H1 (cell line): Measurements from ENCODE around the gene CCDC88C. TPM values are rescaled to one million over a fixed set of nuclear protein-coding genes. Genes with fewer than 3 reads are reported as not detected.

Experiments
- CTCF ChIA-PET: fragments of 300-600 bp; sonication (Branson Sonifier 250); formaldehyde crosslinking; loops from one replicate; lab custom pipeline; 2021; ENCODE audit not compliant: partially characterized antibody; lab: Charles Lee
- POLR2A ChIA-PET: fragments of 300-600 bp; sonication (Branson Sonifier 250); formaldehyde crosslinking; loops from one replicate; lab custom pipeline; 2021; ENCODE audit warnings: inconsistent platforms; ENCODE audit not compliant: partially characterized antibody; lab: Charles Lee
- DNase-seq, 2 experiments: peaks; one replicate each; pipeline versions ENCODE4 v3.0.0 to v3.0.0-alpha.2; 2010 to 2022; ENCODE audit warnings: low spot score in 2 of 2, low read depth in 1 of 2, mixed read lengths in 1 of 2
- FAIRE-seq: peaks from 2 replicates; lab custom pipeline; 2011; peaks lifted over from hg19 to GRCh38; lab: Jason Lieb, UNC
- H2AFZ ChIP-seq: 2 replicates; pipeline ENCODE4 v1.8.1; 2012; ENCODE audit warnings: low read length, inconsistent platforms
- H2AK5ac ChIP-seq: 2 replicates; pipeline ENCODE4 v1.6.1; 2013; ENCODE audit warnings: low read depth, low read length
- H2BK120ac ChIP-seq: replicated peaks from 2 replicates; pipeline ENCODE3; 2013; ENCODE audit warnings: low read depth, low read length, inconsistent platforms
- H2BK12ac ChIP-seq: 2 replicates; pipeline ENCODE4 v1.6.1; 2013; ENCODE audit warnings: low read depth, low read length
- H2BK15ac ChIP-seq: 2 replicates; pipeline ENCODE4 v1.6.1; 2013; ENCODE audit warnings: low read length
- H2BK20ac ChIP-seq: 2 replicates; pipeline ENCODE4 v1.6.1; 2013; ENCODE audit warnings: low read length
- H2BK5ac ChIP-seq: 2 replicates; pipeline ENCODE4 v1.6.1; 2013; ENCODE audit warnings: low read depth, low read length
- H3K14ac ChIP-seq: 2 replicates; pipeline ENCODE4 v1.6.1; 2013; ENCODE audit warnings: inconsistent platforms; ENCODE audit not compliant: insufficient read length
- H3K18ac ChIP-seq: 2 replicates; pipeline ENCODE4 v1.6.1; 2013; ENCODE audit warnings: low read length; ENCODE audit errors: extremely low read depth
- H3K23ac ChIP-seq: 2 replicates; pipeline ENCODE4 v1.6.1; 2013; ENCODE audit warnings: inconsistent platforms; ENCODE audit not compliant: insufficient read length
- H3K23me2 ChIP-seq: 2 replicates; pipeline ENCODE4 v1.6.1; 2013; ENCODE audit warnings: low read depth, low read length
- H3K27ac ChIP-seq: 2 replicates; pipeline ENCODE4 v1.6.1; 2011; ENCODE audit warnings: low read depth, low read length, inconsistent platforms
- H3K27me3 ChIP-seq, 4 experiments: replicated peaks in 1 of 4; 1 replicate in 1 of 4; 2 replicates in 3 of 4; pipeline versions ENCODE4 v1.6.1 to v1.8.1; 2011 to 2013; ENCODE audit warnings: low read length in 3 of 4, mild to moderate bottlenecking in 3 of 4, inconsistent platforms in 2 of 4, mixed read lengths in 2 of 4, moderate library complexity in 1 of 4; ENCODE audit not compliant: control insufficient read depth in 3 of 4, insufficient read depth in 3 of 4; ENCODE audit errors: extremely low read depth in 1 of 4
- H3K36me3 ChIP-seq, 4 experiments: 2 replicates each; pipeline versions ENCODE4 v1.6.1 to v1.8.1; 2011 to 2013; ENCODE audit warnings: mild to moderate bottlenecking in 4 of 4, low read length in 3 of 4, moderate library complexity in 2 of 4, control low read depth in 1 of 4, inconsistent platforms in 1 of 4; ENCODE audit not compliant: insufficient read depth in 4 of 4, control insufficient read depth in 2 of 4
- H3K4ac ChIP-seq: replicated peaks from 2 replicates; pipeline ENCODE3; 2013; ENCODE audit warnings: low read length, low read depth, mixed read lengths, inconsistent platforms; ENCODE audit not compliant: insufficient read length
- H3K4me1 ChIP-seq, 4 experiments: replicated peaks in 1 of 4; 1 replicate in 1 of 4; 2 replicates in 3 of 4; pipeline versions ENCODE4 v1.6.1 to v1.8.1; 2011 to 2013; ENCODE audit warnings: low read length in 3 of 4, inconsistent platforms in 2 of 4, mixed read lengths in 1 of 4; ENCODE audit not compliant: insufficient read depth in 4 of 4, control insufficient read depth in 3 of 4
- H3K4me2 ChIP-seq, 2 experiments: 2 replicates each; pipeline versions ENCODE4 v1.6.1 to v1.8.1; 2011 to 2013; ENCODE audit warnings: low read depth in 2 of 2, low read length in 2 of 2, control low read depth in 1 of 2, inconsistent platforms in 1 of 2, mild to moderate bottlenecking in 1 of 2; ENCODE audit not compliant: insufficient read depth in 1 of 2
- H3K4me3 ChIP-seq, 4 experiments: fragments of 200-600, 300-600 bp in 1 of 4; sonication (generic), shearing (Covaris generic), sonication (Bioruptor Twin) in 1 of 4; 2 replicates each; pipeline versions ENCODE4 v1.5.1 to v1.8.1; 2011 to 2016; ENCODE audit warnings: low read length in 4 of 4, low read depth in 3 of 4, control low read depth in 2 of 4, inconsistent platforms in 2 of 4, mild to moderate bottlenecking in 2 of 4, mixed read lengths in 1 of 4, moderate library complexity in 1 of 4; ENCODE audit not compliant: insufficient read depth in 2 of 4; ENCODE audit errors: extremely low read depth in 1 of 4
- H3K56ac ChIP-seq: replicated peaks from 2 replicates; pipeline ENCODE3; 2013; ENCODE audit warnings: low read depth, mild to moderate bottlenecking, mixed read lengths, low read length, inconsistent platforms; ENCODE audit not compliant: insufficient read length
- H3K79me1 ChIP-seq: 2 replicates; pipeline ENCODE4 v1.6.1; 2013; ENCODE audit warnings: low read depth, low read length, control low read depth
- H3K79me2 ChIP-seq, 2 experiments: 2 replicates each; pipeline versions ENCODE4 v1.6.1 to v1.8.1; 2012 to 2013; ENCODE audit warnings: low read length in 2 of 2, mild to moderate bottlenecking in 2 of 2, inconsistent platforms in 1 of 2; ENCODE audit not compliant: insufficient read depth in 2 of 2, control insufficient read depth in 1 of 2
- H3K9ac ChIP-seq, 4 experiments: replicated peaks in 1 of 4; 1 replicate in 1 of 4; 2 replicates in 3 of 4; pipeline versions ENCODE4 v1.6.1 to v1.8.1; 2011 to 2013; ENCODE audit warnings: low read depth in 3 of 4, low read length in 3 of 4, control low read depth in 2 of 4, mild to moderate bottlenecking in 2 of 4, moderate library complexity in 2 of 4, inconsistent platforms in 1 of 4; ENCODE audit errors: extremely low read depth in 1 of 4
- H3K9me3 ChIP-seq, 2 experiments: 2 replicates each; pipeline versions ENCODE4 v1.6.1 to v1.8.1; 2012 to 2013; ENCODE audit warnings: mild to moderate bottlenecking in 2 of 2, moderate library complexity in 2 of 2, control low read depth in 1 of 2, inconsistent platforms in 1 of 2, low read depth in 1 of 2, low read length in 1 of 2, mixed read lengths in 1 of 2; ENCODE audit not compliant: insufficient read depth in 2 of 2
- H4K20me1 ChIP-seq, 2 experiments: replicated peaks in 1 of 2; 2 replicates each; pipeline versions ENCODE3 to v1.8.1; 2011 to 2013; ENCODE audit warnings: inconsistent platforms in 2 of 2, low read length in 2 of 2, mild to moderate bottlenecking in 1 of 2; ENCODE audit not compliant: insufficient read depth in 2 of 2, control insufficient read depth in 1 of 2
- H4K5ac ChIP-seq: 2 replicates; pipeline ENCODE4 v1.6.1; 2013; ENCODE audit warnings: low read length, low read depth, mixed read lengths, inconsistent platforms; ENCODE audit not compliant: insufficient read length
- H4K8ac ChIP-seq: 2 replicates; pipeline ENCODE4 v1.8.0; 2013; ENCODE audit warnings: mild to moderate bottlenecking, moderate library complexity, low read length, inconsistent platforms; ENCODE audit not compliant: insufficient read depth; ENCODE audit errors: extremely low read depth
- H4K91ac ChIP-seq: replicated peaks from 2 replicates; pipeline ENCODE3; 2013; ENCODE audit warnings: low read length, mixed read lengths, inconsistent platforms; ENCODE audit not compliant: insufficient read length
- CBX5 ChIP-seq: fragments of 300-800, 300-1000 bp; sonication (generic); IDR thresholded peaks from 2 replicates; pipeline ENCODE4 v1.7.1; 2016; ENCODE audit warnings: antibody characterized with exemption, low read length, low read depth
- CEBPB ChIP-seq: IDR thresholded peaks from 2 replicates; pipeline ENCODE4 v1.6.1; 2012; ENCODE audit warnings: low read depth, low read length
- CTCF ChIP-seq, 3 experiments: IDR thresholded peaks; 1 replicate in 2 of 3; 2 replicates in 1 of 3; pipeline versions ENCODE4 v1.5.1 to v1.6.1; 2011; ENCODE audit warnings: low read length in 3 of 3, mild to moderate bottlenecking in 3 of 3, inconsistent platforms in 2 of 3, low read depth in 1 of 3, moderate library complexity in 1 of 3; ENCODE audit not compliant: insufficient read depth in 1 of 3; ENCODE audit errors: control extremely low read depth in 1 of 3
- EGR1 ChIP-seq: IDR thresholded peaks from 2 replicates; pipeline ENCODE4 v1.6.1; 2011; ENCODE audit warnings: low read depth, low read length, borderline replicate concordance
- GTF2F1 ChIP-seq: IDR thresholded peaks from 2 replicates; pipeline ENCODE4 v1.6.1; 2012; ENCODE audit warnings: low read depth, low read length, improper control_type of control experiment, borderline replicate concordance
- NRF1 ChIP-seq: IDR thresholded peaks from 2 replicates; pipeline ENCODE4 v1.6.1; 2011; ENCODE audit warnings: mild to moderate bottlenecking, low read depth, low read length, improper control_type of control experiment
- RFX5 ChIP-seq: IDR thresholded peaks from 2 replicates; pipeline ENCODE4 v1.6.1; 2011; ENCODE audit warnings: low read depth, low read length, improper control_type of control experiment, borderline replicate concordance
- SAP30 ChIP-seq: fragments of 300-600 bp; sonication (generic); IDR thresholded peaks from 2 replicates; pipeline ENCODE4 v1.7.1; 2012; ENCODE audit warnings: low read length, moderate library complexity, mild to moderate bottlenecking, inconsistent platforms; ENCODE audit not compliant: insufficient read depth, insufficient replicate concordance
- SIX5 ChIP-seq: IDR thresholded peaks from 2 replicates; pipeline ENCODE4 v1.6.1; 2011; ENCODE audit warnings: mild to moderate bottlenecking, low read depth, low read length
- SUZ12 ChIP-seq: fragments of 200-600 bp; sonication (generic); IDR thresholded peaks from 2 replicates; pipeline ENCODE4 v1.6.1; 2012; ENCODE audit warnings: mild to moderate bottlenecking, inconsistent platforms, low read length, moderate library complexity, mixed read lengths
- WGBS, 2 experiments: shearing (Covaris generic) in 1 of 2; methylation state at CpG; one replicate each; pipeline versions ENCODE4 v1.1.6 to v1.1.7; 2013 to 2015; ENCODE audit warnings: low lambda C conversion rate in 2 of 2, mixed read lengths in 2 of 2, inconsistent platforms in 1 of 2, low coverage in 1 of 2, missing lambda C conversion rate in 1 of 2; ENCODE audit not compliant: insufficient replicate concordance in 2 of 2, insufficient coverage in 1 of 2, insufficient read length in 1 of 2; ENCODE audit errors: extremely low coverage in 1 of 2, missing lambda C conversion rate in 1 of 2; 5-methylcytosine and 5-hydroxymethylcytosine counted together
- polyA plus RNA-seq, 7 experiments: library from polyadenylated mRNA; depleted of rRNA in 3 of 7; stranded (reverse) in 5 of 7; unstranded in 2 of 7; fragments of >200 nt in 5 of 7; fragments of 200-250 nt in 2 of 7; gene quantifications; 1 replicate in 5 of 7; 2 replicates in 1 of 7; 4 replicates in 1 of 7; pipeline versions ENCODE4 v1.2.1 to v1.2.3, GENCODE V29; 2011 to 2013; ENCODE audit warnings: missing spikeins in 2 of 7, mixed read lengths in 2 of 7
- total RNA-seq: library from RNA; stranded (reverse); fragmentation: NEBNext Ultra II Directional; extraction: Animal tissue kit (Norgen Biotek cat#: 25700); gene quantifications from 2 replicates; pipeline ENCODE4 v1.2.1, GENCODE V29; 2021

Gene CCDC88C
- total and polyA plus RNA-seq, 2 of the 8 experiments (the other 6 are each of a cell fraction or from before 2014, with no cell fraction given) = 10.3 to 57.7 TPM

DNA sequence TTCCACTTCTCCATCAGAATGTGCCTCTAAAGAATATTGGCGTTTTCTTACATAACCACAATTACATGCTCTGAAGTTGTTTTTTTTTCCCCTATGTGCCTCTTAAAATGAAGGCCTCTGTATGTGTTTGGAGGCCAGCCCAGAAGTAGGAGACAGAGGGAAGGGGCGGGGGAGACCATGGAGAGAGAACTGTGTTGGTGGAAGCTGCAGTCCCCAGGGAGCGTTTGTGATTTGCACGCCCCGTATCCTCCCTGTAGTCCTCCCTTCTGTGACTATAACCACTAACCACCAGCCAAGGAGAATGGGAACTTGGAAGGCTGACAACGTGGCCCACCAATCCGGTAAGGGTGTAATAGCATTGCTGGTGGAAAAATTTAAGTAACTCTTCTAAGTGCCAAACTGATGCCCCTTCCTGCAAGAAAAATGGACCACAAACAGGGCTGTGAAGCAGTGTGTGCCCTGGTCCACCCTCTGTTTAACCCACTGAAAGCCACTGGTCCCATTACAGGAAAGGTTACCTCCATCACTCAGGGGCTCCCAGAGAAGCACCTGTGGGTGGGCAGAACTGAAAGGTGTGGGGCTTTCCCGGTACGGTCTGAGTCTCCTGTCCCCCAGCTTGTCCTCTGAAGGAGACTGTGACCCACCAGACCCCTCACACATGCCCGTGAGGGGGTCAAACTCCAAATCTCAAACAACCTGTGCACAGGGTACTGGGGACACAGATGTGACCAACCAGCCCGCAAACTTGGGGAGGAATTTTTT lies 36.8 kb downstream of the CCDC88C start:
- no peak overlapping the region for H2BK15ac ChIP-seq
- H3K27me3 ChIP-seq = no peaks in the 10 kb centered on the region
- H3K27ac ChIP-seq = no peak overlapping the region
- no peak overlapping the region for H2AK5ac ChIP-seq
- H2BK5ac ChIP-seq = no peak overlapping the region
- peaks cover 5 to 57% (median 33%) of the 10 kb centered on the region in 4 experiments for H3K4me1 ChIP-seq
- no peak overlapping the region; the same call in 1 of the 2 replicates for H4K8ac ChIP-seq
- ChIA-PET POLR2A (interaction anchor here (1.0 to 1.3 kb wide), 2 partner anchors 13 to 72 kb away, joined by 3 read pairs; no protein-coding TSS in a partner anchor), CTCF (interaction anchor here (1.2 to 4.9 kb wide), 2 partner anchors 17 kb away, joined by 3 to 31 read pairs; no protein-coding TSS in a partner anchor)
- no peaks in the 10 kb centered on the region for H3K9me3 ChIP-seq
- H3K14ac ChIP-seq = no peak overlapping the region
- H3K23ac ChIP-seq = no peak overlapping the region
- H4K20me1 ChIP-seq = peaks cover 9 to 19% of the 10 kb centered on the region in 2 experiments
- DNase-seq = no peak
- H3K23me2 ChIP-seq = no peaks in the 10 kb centered on the region
- no peak overlapping the region for H2AFZ ChIP-seq
- H2BK12ac ChIP-seq = no peak overlapping the region
- no peak for FAIRE-seq
- H3K4me2 ChIP-seq = no peak overlapping the region
- no peak overlapping the region for H2BK120ac ChIP-seq
- H3K79me1 ChIP-seq = peaks cover 35% of the 10 kb centered on the region
- H3K4me3 ChIP-seq = no peak overlapping the region
- H2BK20ac ChIP-seq = no peak overlapping the region
- H3K18ac ChIP-seq = no peak overlapping the region; the same call in 1 of the 2 replicates
- H3K36me3 ChIP-seq = no peaks in the 10 kb centered on the region
- H4K91ac ChIP-seq = no peak overlapping the region
- 89% methylated on average over 11 of the region's 11 CpGs; no CpG with 5 or more reads in 1 of the 2 experiments for WGBS, 2 experiments
- no peak overlapping the region for H3K9ac ChIP-seq
- H4K5ac ChIP-seq = no peak overlapping the region
- peaks cover 10 to 96% of the 10 kb centered on the region in 2 experiments for H3K79me2 ChIP-seq
- H3K56ac ChIP-seq = no peak overlapping the region
- no peak overlapping the region for H3K4ac ChIP-seq
- TF ChIP-seq CBX5 (no peak), SIX5 (no peak), SAP30 (no peak), CEBPB (no peak), SUZ12 (no peak), NRF1 (no peak), EGR1 (no peak), GTF2F1 (no peak), RFX5 (no peak), CTCF (IDR thresholded peaks at IDR 0.05; ENCODE audit: control extremely low read depth in 1 of 3, insufficient read depth in 1 of 3, low read depth in 1 of 3, low read length in 3 of 3) (no peak)
